Ammon's horn (tissue), 1 donor: ENCODE data around the gene VANGL1.
"Not testable (repeated sequence)": the region's sequence is repeated elsewhere in the genome, so short reads cannot be mapped to it uniquely, and the experiment has no call there.

Experiments used
- DNase-seq: peaks from one replicate; pipeline ENCODE4 v3.0.0-alpha.2; 2016; ENCODE audit warnings: low spot score

VANGL1 gene

DNA sequence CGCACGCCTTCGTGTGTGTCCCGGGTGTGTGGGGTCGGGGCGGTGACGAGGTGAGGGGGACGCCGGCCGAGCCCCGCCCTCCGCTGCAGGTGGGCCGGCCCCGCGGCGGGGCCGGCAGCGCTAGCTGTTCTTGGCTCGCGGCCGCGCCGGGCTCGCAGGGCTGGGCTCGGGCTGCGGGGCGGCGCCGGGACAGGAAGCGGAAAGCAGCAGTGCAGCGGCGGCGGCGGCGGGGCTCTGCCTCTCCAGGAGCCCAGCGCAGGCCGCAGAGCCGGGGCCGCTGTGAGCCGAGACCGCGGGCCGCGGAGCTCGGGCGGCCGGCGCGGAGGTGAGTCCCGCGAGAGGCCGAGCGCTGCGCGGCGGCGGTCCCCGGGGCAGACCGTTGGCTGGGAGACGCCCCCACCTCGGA is at the start of gene VANGL1:
TSS of gene VANGL1 (plus strand) at position 209 of the 406 bp plus-strand sequence. CDS start 9,444 bp downstream, outside the sequence.
- DNase-seq: peak; percentile 24

DNA sequence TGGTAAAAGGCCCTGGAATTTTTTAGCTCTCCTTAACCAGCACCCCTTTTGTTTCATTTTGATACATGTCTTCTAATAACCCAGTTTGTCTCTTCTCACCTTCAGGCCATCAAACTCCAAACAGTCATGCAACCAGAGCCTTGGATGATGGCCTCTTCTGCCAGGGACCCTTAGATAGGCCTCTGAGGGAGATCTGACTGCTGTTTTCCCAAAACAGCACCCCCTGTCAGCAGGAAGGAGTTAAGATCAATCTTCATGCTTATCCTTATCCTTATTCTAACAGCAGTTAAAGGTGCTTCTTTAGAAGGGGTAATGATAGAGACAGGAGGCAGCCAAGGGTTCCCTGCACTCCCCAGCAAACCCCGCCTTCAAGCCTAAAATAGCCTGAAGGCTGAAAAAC is 49.5 kb upstream of the VANGL1 start:
- no peak for DNase-seq

DNA sequence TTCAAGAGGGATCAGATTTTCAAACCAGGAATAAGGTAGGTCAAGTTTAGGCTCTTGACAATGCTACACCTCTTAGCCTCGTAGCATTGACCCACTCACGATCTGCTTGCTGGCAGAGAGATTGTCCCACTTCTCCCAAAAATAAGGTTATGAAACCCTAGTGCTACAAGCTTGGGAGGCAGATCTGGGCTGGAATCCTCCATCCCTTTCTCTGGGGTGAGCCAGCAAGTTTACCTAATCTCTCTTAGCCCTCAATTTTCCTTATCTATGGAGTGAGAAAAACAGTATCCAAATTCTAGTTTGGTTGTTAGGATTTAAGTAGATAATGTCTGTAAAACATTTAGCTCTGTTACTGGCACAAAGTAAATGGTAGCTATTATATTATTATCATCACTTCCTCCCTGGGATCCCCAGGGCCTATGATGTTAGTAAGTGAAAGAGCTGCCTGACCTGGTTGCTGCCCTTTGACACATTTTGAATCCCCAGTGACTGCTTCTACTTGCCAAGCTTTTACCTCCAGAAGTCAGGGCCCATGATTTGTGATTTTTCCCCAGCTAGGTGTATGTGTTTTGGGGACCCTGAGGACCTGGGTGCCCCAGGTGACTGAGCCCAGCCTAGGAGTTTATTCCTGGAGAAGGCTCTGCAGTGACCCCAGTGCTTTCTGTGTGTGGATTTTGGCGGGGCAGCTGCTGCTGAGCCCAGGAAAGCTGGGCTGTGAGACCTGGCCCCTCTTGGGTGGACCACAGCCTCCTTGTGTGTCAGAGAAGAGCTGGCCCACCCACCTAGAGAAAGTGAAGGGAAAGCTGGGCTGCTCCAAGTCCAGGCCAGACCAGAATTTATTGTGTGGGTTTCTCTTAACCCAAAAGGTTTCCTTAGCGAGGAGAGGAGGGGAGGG is 48.2 kb upstream of the VANGL1 start:
- no peak for DNase-seq

DNA sequence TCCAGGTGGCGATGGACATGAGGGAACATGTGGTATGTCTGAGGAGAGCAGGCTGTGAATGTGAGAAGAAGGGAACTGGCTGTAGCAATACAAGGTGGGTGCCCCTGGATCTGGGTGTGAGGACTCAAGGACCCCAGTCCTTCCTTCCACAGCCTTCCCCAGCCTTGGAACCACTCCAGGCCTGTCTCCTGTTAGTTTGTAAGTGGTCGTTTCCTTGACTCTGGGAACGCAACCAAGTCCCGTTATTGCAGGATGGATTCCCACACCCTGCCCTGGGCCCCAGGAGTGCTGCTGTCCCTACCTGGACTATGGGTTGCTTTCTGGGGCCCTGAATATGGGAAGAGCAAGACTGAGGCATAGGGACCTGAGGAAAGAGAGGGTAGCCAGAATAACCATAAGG is 47.2 kb upstream of the VANGL1 start:
- DNase-seq: no peak

DNA sequence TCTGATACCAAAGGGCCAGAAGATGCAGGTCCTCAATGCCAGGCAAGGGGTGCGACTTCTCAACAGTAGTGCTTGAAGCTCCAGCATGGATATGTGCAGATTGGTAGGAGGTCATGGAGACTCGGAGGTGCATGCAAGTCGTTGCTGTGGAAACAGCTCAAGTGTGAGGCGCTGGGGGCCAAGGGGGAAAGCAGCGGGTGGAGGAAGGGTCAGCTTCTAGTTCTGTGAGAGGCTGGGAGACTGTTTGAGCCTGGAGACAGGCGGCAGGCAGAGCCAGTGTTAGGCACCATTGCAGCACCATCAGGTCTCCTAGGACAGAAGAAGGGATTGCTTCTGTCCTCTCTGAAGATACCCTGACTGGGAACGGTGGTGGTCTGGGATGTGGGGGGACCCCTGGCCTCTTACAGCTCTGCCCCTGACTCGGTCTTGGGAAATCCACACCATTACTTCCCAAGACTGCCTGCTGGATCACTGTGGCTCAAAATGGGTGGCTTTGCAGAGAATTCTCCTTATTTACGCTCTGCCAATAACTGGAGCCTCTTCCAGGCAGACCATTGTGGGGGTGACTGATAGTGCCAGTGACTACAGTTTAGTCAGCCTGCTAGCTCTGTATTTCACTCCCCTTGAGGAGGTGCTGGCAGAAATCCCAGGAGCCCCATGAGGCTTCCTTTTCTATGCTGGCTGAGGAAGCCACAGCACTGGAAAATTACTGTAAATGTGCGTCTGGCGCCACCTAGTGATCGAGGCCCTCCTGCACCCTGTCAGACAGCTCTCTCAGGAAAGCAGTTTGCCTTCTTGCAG is 46.3 kb upstream of the VANGL1 start:
- peak; percentile 91 for DNase-seq

DNA sequence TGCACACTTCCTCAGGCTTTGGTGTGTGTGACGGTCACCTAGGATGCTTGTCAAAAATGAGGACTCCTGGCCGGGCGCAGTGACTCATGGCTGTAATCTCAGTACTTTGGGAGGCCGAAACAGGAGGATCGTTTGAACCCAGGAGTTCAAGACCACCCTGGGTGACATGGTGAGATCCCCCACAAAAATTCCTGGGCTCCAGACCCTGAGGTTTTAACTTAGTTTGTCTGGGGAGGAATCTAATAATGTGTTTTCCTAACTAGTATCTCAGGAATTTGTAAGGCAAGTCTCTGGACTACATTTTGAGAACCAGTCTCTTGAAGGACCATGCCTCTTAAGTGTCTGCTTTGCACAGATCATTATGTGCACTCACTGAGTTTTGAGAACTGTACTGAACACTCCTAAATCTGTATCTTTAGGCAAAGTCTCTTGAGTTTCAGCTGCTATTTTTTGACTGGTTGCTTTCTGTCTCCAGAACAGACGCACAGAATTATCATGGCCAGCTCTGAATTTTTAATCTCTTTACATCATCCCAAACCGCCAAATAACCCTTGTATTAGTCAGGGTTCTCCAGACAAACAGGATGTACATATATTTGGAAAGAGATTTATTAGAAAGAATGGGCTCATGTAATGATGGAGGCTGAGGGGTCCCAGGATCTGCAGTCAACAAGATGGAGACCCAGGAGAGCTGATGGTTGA is 45.5 kb upstream of the VANGL1 start:
- DNase-seq: no peak

DNA sequence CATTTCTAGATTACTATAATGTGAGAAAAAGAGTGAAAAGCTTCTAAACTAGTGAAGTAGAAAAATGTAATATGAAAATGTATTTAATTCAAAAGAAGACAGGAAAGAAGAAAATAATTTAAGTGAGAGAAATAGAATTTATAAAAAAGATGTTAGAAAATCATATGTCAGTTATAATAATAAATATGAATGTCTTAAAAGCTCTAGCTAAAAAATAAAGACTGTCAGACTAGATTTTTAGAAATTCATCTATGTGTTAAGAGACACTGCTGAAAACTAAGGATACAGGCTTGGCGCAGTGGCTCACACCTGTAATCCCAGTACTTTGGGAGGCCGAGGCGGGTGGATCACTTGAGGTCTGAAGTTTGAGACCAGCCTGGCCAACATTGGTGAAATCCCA is 37.3 kb upstream of the VANGL1 start:
- DNase-seq: no peak

DNA sequence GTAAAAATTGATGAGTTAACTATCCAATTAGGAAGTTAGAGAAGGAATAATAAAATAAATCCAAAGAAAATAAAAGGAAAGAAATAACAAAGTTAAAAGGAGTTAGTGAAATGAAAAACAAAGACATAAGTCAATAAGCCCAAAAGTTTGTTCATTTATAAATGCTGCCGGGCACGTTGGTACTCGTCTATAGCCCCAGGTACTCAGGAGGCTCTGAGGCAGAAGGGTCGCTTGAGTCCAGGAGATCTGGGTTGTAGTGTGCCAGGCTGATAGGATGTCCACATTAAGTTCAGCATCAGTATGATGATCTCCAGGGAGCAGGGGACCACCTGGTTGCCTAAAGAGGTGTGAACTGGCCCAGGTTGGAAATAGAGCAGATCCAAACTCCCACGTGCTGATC is 35.5 kb upstream of the VANGL1 start:
- DNase-seq: no peak

DNA sequence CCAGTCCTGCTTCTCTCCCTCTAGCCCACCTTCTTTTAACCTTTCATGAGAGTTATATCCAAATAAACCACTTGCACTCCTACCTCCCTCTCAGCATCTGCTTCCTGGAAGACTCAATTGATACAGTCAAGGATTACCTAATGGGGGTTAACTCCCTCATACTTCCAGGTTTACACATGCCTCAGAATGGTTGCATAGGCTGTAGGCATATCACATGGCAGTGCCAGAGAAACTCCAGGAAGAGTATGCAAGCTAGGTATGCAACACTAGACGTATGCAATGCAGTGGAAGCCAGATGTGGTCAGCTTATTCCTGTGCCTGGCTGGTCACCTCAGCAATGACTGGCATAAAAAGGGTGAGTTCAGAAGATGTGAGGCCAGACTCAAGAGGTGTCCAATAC is 32.7 kb upstream of the VANGL1 start:
- DNase-seq: no peak

DNA sequence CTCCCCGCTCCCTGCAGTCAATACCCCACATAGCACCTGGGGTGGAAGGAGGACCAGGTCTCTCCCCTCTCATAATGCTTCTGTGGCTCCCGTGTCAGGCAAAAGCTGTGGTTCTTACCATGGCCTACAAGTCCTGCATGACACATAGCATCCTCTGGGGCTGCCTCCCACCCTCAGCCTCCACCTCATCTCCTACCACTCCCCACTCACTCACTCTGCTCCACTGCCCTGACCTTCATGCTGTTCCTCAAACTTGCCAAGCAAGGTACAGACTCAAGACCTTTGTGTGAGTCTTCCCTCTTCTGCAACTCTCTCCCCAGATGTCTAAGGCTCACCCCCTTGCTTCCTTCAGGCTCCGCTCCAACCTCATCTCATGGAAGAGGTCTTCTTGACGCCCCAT is 28.0 kb upstream of the VANGL1 start:
- DNase-seq: no peak

DNA sequence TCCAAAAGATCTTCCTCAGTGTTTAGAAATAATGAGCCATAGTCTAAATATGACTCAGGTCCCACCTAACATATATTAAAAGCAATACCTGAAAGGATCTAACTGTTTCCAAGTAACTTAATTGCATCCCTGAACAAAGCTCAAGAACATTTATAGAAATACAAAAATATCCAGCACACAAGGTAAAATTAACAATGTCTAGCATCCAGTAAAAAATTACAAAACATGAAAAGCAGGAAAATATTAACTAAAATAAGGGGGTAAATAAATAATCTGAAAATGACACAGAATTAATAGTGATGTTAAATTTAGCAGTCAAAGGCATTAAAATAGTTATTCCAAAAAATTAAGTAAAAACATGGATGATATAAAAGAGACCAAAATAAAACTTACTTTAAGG is 21.3 kb upstream of the VANGL1 start:
- no peak for DNase-seq

DNA sequence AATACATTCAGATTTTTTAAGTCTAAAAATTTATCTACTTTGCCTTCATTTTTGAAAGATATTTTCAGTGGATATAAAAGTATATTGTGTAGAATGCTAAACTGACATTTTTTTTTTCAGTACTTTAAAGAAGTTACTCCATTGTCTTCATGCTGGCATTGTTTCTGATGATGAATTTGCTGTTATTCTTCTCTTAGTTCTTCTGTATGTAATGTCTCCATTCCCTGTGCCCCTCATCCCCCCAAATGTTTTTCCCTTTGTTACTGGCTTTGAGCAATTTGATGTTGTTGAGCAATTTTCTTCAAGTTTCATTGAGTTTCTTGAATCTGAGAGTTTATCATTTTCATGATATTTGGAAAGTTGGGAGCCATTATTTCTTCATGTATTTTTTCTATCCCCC is 20.8 kb upstream of the VANGL1 start:
- no peak for DNase-seq

DNA sequence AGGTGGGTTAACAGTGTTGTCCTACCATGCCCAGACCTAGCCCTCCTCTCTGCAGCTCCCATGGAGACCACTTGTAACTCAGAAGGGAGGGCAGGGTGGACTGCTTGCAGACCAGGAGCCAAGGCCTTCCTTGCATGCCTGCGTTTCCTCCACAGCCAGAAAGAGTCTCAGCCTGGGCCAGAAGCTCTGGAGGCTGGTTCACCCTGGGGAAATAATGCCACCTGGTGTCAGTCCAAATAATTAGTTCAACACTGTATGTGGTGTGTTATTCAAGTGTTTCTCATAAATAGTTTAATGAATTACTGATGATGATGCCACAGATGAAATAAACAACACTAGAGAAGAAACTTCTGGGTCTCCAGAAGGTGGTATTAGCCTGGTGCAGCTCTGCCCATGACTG is 16.9 kb upstream of the VANGL1 start:
- DNase-seq: no peak

DNA sequence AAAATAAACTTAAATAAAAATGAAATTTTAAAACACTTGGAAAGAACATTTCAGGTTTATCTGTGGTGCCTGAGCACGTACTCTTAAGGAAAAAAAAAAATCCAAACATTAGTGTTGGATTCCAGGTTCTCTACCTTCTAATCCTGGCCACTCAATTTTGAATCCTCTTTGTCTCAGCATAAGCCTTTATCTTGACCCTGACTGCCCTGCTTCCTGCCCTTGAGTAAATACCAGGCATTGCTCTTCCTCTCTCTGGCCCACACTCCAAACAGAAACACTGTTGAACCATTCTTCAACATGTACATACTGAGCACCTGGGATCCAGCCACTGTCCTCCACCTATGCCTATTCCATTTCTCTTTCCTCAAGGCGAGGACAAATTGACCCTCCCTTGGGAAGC is 11.4 kb upstream of the VANGL1 start:
- DNase-seq: no peak

DNA sequence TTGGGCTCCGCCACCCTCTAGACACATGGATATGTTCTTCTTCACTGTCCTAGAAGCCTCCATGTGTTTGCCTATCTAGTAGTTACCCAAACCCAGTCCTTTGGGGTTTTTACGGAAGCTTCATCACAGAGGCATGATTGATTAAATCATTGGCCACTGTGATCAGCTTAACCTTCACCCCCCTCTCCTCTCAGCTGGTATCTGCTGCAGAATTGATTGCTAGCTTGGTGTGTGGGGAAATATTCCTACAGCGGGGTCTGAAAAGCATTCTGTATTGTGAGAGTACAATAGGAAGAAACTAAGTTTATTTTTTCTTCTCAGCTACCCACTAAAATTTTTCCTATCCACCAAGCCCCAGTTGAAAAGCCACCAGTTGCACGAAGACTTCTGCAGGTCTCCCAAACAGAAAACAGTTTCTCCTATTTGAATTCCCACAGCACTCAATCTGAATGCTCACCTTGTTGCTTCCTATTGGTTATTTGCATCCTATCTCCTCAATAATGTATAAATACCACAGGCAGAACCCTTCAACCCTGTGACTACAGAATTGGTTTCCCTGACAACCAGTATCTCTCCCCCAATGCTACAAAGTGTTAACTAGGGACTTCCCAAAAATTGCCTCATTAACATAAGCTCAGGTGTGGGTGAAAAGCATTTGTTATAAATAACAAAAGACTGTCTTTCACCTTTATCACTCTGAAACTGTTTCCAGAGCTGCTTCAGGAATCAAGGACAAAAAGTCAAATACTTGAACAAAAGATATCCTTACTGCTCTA is 9.3 kb upstream of the VANGL1 start:
- DNase-seq: no peak

DNA sequence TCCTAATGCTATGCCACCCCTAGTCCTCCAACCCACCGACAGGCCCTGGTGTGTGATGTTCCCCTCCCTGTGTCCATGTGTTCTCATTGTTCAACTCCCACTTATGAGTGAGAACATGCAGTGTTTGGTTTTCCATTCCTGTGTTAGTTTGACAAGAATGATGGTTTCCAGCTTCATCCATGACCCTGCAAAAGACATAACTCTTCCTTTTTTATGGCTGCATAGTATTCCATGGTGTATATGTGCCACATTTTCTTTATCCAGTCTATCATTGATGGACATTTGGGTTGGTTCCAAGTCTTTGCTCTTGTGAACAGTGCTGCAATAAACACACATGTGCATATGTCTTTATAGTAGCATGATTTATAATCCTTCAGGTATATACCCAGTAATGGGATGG is 8.2 kb upstream of the VANGL1 start:
- DNase-seq: not testable (repeated sequence)

DNA sequence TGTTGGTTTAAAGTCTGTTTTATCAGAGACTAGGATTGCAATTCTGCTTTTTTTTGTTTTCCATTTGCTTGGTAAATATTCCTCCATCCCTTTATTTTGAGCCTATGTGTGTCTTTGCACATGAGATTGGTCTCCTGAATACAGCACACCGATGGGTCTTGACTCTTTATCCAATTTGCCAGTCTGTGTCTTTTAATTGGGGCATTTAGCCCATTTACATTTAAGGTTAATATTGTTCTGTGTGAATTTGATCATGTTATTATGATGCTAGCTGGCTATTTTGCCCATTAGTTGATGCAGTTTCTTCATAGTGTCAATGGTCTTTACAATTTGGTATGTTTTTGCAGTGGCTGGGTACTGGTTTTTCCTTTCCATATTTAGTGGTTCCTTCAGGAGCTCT is 4.5 kb upstream of the VANGL1 start:
- not testable (repeated sequence) for DNase-seq

DNA sequence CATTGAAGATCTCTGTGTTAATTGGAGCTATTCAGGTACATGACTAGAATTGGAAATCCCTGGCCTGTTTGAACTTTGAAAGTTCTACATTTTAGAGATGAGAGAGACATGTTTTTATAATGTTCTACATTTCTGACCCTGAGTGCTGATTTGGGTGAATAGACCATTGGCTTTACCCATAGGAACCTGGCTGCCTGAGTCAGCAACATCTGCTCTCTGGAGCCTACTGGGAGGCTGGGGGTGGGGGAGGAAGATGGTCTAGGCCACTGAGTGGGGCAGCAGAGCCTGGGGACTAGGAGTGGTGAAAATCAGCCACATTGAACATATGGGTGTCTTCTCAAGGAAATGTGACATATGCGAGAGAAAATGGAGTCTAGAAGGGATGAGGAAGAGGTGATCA is 1.4 kb upstream of the VANGL1 start:
- no peak for DNase-seq

DNA sequence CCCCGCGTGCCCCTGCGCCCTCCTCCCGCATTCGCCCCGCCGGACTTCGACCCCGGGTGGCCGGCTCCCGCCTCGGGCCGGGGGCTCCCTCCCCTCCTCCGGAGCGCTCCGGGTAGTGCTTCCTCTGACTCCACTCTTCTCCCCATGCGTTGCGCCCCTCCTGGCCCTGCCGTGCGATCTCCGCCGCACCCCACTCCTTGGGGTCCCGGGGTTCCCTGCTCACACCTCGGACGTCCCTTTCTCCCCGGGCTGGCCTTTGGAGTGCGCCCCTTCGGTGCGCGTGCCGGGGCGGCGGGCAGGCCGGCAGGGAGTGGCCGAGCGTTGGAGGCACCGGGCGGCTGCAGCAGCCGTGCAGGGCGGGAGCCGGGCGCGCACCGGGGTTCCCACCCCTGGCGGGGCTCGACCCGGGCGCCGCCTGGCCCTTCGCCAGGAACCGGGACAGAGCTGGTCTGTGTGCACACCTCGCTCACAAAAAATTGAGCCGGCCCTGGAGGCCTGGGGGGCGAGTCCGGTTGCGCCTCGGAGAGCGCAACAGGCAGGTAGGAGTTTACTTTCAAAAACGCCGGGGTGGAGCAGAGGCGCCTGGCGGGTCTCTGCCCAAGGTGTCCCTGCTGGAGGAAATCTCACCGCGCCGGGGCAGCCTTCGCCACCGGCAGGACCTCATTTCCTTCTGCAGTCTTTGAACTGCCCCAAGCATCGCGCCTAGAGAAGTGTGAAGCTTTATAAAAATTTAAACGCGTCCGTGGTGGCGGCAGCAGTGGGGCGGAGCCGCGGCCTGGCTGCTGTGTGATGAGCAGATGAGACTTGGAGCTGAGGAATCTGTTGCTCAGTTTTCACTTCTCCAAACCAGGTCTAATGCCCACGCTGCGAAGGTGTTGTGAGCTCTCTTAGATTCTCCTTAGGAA is 650 bp downstream of the VANGL1 start:
- no peak for DNase-seq

DNA sequence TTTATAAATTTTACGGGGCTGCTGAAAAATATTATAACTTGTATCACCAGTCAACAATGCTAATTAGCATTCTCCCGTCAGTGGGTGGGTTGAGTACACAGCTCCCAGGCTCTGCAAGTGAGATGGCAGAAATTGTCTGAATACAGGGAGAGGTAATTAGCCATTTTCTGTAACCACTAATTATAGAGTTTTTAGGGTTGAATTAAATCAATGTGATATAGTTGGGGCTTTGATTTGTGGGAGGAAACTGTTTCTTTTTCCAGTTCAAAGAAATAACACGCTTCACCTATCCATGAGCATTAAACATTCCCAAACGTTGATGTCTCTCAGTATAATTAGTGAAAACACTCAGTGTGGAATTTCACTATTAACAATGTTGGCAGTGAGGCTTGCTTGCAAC is 1.5 kb downstream of the VANGL1 start:
- DNase-seq: no peak

DNA sequence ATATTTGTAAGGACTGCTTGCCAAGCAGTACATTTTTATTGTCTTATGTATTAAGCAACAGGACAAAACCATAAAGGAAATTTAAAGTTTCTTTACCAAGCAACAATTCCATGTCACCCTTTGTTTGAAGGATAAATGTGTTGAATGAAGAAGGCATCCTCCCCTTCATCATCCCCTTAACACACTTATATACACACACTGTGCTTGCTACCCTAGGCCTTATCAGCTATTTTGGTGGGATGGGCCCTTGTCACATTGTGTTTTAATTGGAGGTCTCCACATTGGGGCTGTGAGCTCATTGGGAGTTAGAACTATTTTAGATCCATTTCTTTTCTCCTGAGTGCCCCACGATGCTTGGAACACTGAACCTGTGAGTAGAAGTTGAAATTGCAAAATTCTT is 1.9 kb downstream of the VANGL1 start:
- no peak for DNase-seq
